H1 (cell line): ENCODE data around the gene TEF. TPM values are rescaled to one million over a fixed set of nuclear protein-coding genes. Genes with fewer than 3 reads are reported as not detected.

Source experiments
- CTCF ChIA-PET: fragments of 300-600 bp; sonication (Branson Sonifier 250); formaldehyde crosslinking; loops from one replicate; lab custom pipeline; 2021; ENCODE audit not compliant: partially characterized antibody; lab: Charles Lee
- POLR2A ChIA-PET: fragments of 300-600 bp; sonication (Branson Sonifier 250); formaldehyde crosslinking; loops from one replicate; lab custom pipeline; 2021; ENCODE audit warnings: inconsistent platforms; ENCODE audit not compliant: partially characterized antibody; lab: Charles Lee
- DNase-seq, 2 experiments: peaks; one replicate each; pipeline versions ENCODE4 v3.0.0 to v3.0.0-alpha.2; 2010 to 2022; ENCODE audit warnings: low spot score in 2 of 2, low read depth in 1 of 2, mixed read lengths in 1 of 2
- FAIRE-seq: peaks from 2 replicates; lab custom pipeline; 2011; peaks lifted over from hg19 to GRCh38; lab: Jason Lieb, UNC
- H2AFZ ChIP-seq: 2 replicates; pipeline ENCODE4 v1.8.1; 2012; ENCODE audit warnings: low read length, inconsistent platforms
- H2AK5ac ChIP-seq: 2 replicates; pipeline ENCODE4 v1.6.1; 2013; ENCODE audit warnings: low read depth, low read length
- H2BK120ac ChIP-seq: replicated peaks from 2 replicates; pipeline ENCODE3; 2013; ENCODE audit warnings: low read depth, low read length, inconsistent platforms
- H2BK12ac ChIP-seq: 2 replicates; pipeline ENCODE4 v1.6.1; 2013; ENCODE audit warnings: low read depth, low read length
- H2BK15ac ChIP-seq: 2 replicates; pipeline ENCODE4 v1.6.1; 2013; ENCODE audit warnings: low read length
- H2BK20ac ChIP-seq: 2 replicates; pipeline ENCODE4 v1.6.1; 2013; ENCODE audit warnings: low read length
- H2BK5ac ChIP-seq: 2 replicates; pipeline ENCODE4 v1.6.1; 2013; ENCODE audit warnings: low read depth, low read length
- H3K14ac ChIP-seq: 2 replicates; pipeline ENCODE4 v1.6.1; 2013; ENCODE audit warnings: inconsistent platforms; ENCODE audit not compliant: insufficient read length
- H3K18ac ChIP-seq: 2 replicates; pipeline ENCODE4 v1.6.1; 2013; ENCODE audit warnings: low read length; ENCODE audit errors: extremely low read depth
- H3K23ac ChIP-seq: 2 replicates; pipeline ENCODE4 v1.6.1; 2013; ENCODE audit warnings: inconsistent platforms; ENCODE audit not compliant: insufficient read length
- H3K23me2 ChIP-seq: 2 replicates; pipeline ENCODE4 v1.6.1; 2013; ENCODE audit warnings: low read depth, low read length
- H3K27ac ChIP-seq: 2 replicates; pipeline ENCODE4 v1.6.1; 2011; ENCODE audit warnings: low read depth, low read length, inconsistent platforms
- H3K27me3 ChIP-seq, 4 experiments: replicated peaks in 1 of 4; 1 replicate in 1 of 4; 2 replicates in 3 of 4; pipeline versions ENCODE4 v1.6.1 to v1.8.1; 2011 to 2013; ENCODE audit warnings: low read length in 3 of 4, mild to moderate bottlenecking in 3 of 4, inconsistent platforms in 2 of 4, mixed read lengths in 2 of 4, moderate library complexity in 1 of 4; ENCODE audit not compliant: control insufficient read depth in 3 of 4, insufficient read depth in 3 of 4; ENCODE audit errors: extremely low read depth in 1 of 4
- H3K36me3 ChIP-seq, 4 experiments: 2 replicates each; pipeline versions ENCODE4 v1.6.1 to v1.8.1; 2011 to 2013; ENCODE audit warnings: mild to moderate bottlenecking in 4 of 4, low read length in 3 of 4, moderate library complexity in 2 of 4, control low read depth in 1 of 4, inconsistent platforms in 1 of 4; ENCODE audit not compliant: insufficient read depth in 4 of 4, control insufficient read depth in 2 of 4
- H3K4ac ChIP-seq: replicated peaks from 2 replicates; pipeline ENCODE3; 2013; ENCODE audit warnings: low read length, low read depth, mixed read lengths, inconsistent platforms; ENCODE audit not compliant: insufficient read length
- H3K4me1 ChIP-seq, 4 experiments: replicated peaks in 1 of 4; 1 replicate in 1 of 4; 2 replicates in 3 of 4; pipeline versions ENCODE4 v1.6.1 to v1.8.1; 2011 to 2013; ENCODE audit warnings: low read length in 3 of 4, inconsistent platforms in 2 of 4, mixed read lengths in 1 of 4; ENCODE audit not compliant: insufficient read depth in 4 of 4, control insufficient read depth in 3 of 4
- H3K4me2 ChIP-seq, 2 experiments: 2 replicates each; pipeline versions ENCODE4 v1.6.1 to v1.8.1; 2011 to 2013; ENCODE audit warnings: low read depth in 2 of 2, low read length in 2 of 2, control low read depth in 1 of 2, inconsistent platforms in 1 of 2, mild to moderate bottlenecking in 1 of 2; ENCODE audit not compliant: insufficient read depth in 1 of 2
- H3K4me3 ChIP-seq, 4 experiments: fragments of 200-600, 300-600 bp in 1 of 4; sonication (generic), shearing (Covaris generic), sonication (Bioruptor Twin) in 1 of 4; 2 replicates each; pipeline versions ENCODE4 v1.5.1 to v1.8.1; 2011 to 2016; ENCODE audit warnings: low read length in 4 of 4, low read depth in 3 of 4, control low read depth in 2 of 4, inconsistent platforms in 2 of 4, mild to moderate bottlenecking in 2 of 4, mixed read lengths in 1 of 4, moderate library complexity in 1 of 4; ENCODE audit not compliant: insufficient read depth in 2 of 4; ENCODE audit errors: extremely low read depth in 1 of 4
- H3K56ac ChIP-seq: replicated peaks from 2 replicates; pipeline ENCODE3; 2013; ENCODE audit warnings: low read depth, mild to moderate bottlenecking, mixed read lengths, low read length, inconsistent platforms; ENCODE audit not compliant: insufficient read length
- H3K79me1 ChIP-seq: 2 replicates; pipeline ENCODE4 v1.6.1; 2013; ENCODE audit warnings: low read depth, low read length, control low read depth
- H3K79me2 ChIP-seq, 2 experiments: 2 replicates each; pipeline versions ENCODE4 v1.6.1 to v1.8.1; 2012 to 2013; ENCODE audit warnings: low read length in 2 of 2, mild to moderate bottlenecking in 2 of 2, inconsistent platforms in 1 of 2; ENCODE audit not compliant: insufficient read depth in 2 of 2, control insufficient read depth in 1 of 2
- H3K9ac ChIP-seq, 4 experiments: replicated peaks in 1 of 4; 1 replicate in 1 of 4; 2 replicates in 3 of 4; pipeline versions ENCODE4 v1.6.1 to v1.8.1; 2011 to 2013; ENCODE audit warnings: low read depth in 3 of 4, low read length in 3 of 4, control low read depth in 2 of 4, mild to moderate bottlenecking in 2 of 4, moderate library complexity in 2 of 4, inconsistent platforms in 1 of 4; ENCODE audit errors: extremely low read depth in 1 of 4
- H3K9me3 ChIP-seq, 2 experiments: 2 replicates each; pipeline versions ENCODE4 v1.6.1 to v1.8.1; 2012 to 2013; ENCODE audit warnings: mild to moderate bottlenecking in 2 of 2, moderate library complexity in 2 of 2, control low read depth in 1 of 2, inconsistent platforms in 1 of 2, low read depth in 1 of 2, low read length in 1 of 2, mixed read lengths in 1 of 2; ENCODE audit not compliant: insufficient read depth in 2 of 2
- H4K20me1 ChIP-seq, 2 experiments: replicated peaks in 1 of 2; 2 replicates each; pipeline versions ENCODE3 to v1.8.1; 2011 to 2013; ENCODE audit warnings: inconsistent platforms in 2 of 2, low read length in 2 of 2, mild to moderate bottlenecking in 1 of 2; ENCODE audit not compliant: insufficient read depth in 2 of 2, control insufficient read depth in 1 of 2
- H4K5ac ChIP-seq: 2 replicates; pipeline ENCODE4 v1.6.1; 2013; ENCODE audit warnings: low read length, low read depth, mixed read lengths, inconsistent platforms; ENCODE audit not compliant: insufficient read length
- H4K8ac ChIP-seq: 2 replicates; pipeline ENCODE4 v1.8.0; 2013; ENCODE audit warnings: mild to moderate bottlenecking, moderate library complexity, low read length, inconsistent platforms; ENCODE audit not compliant: insufficient read depth; ENCODE audit errors: extremely low read depth
- H4K91ac ChIP-seq: replicated peaks from 2 replicates; pipeline ENCODE3; 2013; ENCODE audit warnings: low read length, mixed read lengths, inconsistent platforms; ENCODE audit not compliant: insufficient read length
- POLR2AphosphoS5 ChIP-seq: IDR thresholded peaks from 2 replicates; pipeline ENCODE4 v1.6.1; 2011; ENCODE audit warnings: low read depth, low read length
- WGBS, 2 experiments: shearing (Covaris generic) in 1 of 2; methylation state at CpG; one replicate each; pipeline versions ENCODE4 v1.1.6 to v1.1.7; 2013 to 2015; ENCODE audit warnings: low lambda C conversion rate in 2 of 2, mixed read lengths in 2 of 2, inconsistent platforms in 1 of 2, low coverage in 1 of 2, missing lambda C conversion rate in 1 of 2; ENCODE audit not compliant: insufficient replicate concordance in 2 of 2, insufficient coverage in 1 of 2, insufficient read length in 1 of 2; ENCODE audit errors: extremely low coverage in 1 of 2, missing lambda C conversion rate in 1 of 2; 5-methylcytosine and 5-hydroxymethylcytosine counted together
- polyA plus RNA-seq, 7 experiments: library from polyadenylated mRNA; depleted of rRNA in 3 of 7; stranded (reverse) in 5 of 7; unstranded in 2 of 7; fragments of >200 nt in 5 of 7; fragments of 200-250 nt in 2 of 7; gene quantifications; 1 replicate in 5 of 7; 2 replicates in 1 of 7; 4 replicates in 1 of 7; pipeline versions ENCODE4 v1.2.1 to v1.2.3, GENCODE V29; 2011 to 2013; ENCODE audit warnings: missing spikeins in 2 of 7, mixed read lengths in 2 of 7
- total RNA-seq: library from RNA; stranded (reverse); fragmentation: NEBNext Ultra II Directional; extraction: Animal tissue kit (Norgen Biotek cat#: 25700); gene quantifications from 2 replicates; pipeline ENCODE4 v1.2.1, GENCODE V29; 2021

The TEF gene
- total and polyA plus RNA-seq, 2 of the 8 experiments (the other 6 are each of a cell fraction or from before 2014, with no cell fraction given), result 7.4 to 9.0 TPM

DNA sequence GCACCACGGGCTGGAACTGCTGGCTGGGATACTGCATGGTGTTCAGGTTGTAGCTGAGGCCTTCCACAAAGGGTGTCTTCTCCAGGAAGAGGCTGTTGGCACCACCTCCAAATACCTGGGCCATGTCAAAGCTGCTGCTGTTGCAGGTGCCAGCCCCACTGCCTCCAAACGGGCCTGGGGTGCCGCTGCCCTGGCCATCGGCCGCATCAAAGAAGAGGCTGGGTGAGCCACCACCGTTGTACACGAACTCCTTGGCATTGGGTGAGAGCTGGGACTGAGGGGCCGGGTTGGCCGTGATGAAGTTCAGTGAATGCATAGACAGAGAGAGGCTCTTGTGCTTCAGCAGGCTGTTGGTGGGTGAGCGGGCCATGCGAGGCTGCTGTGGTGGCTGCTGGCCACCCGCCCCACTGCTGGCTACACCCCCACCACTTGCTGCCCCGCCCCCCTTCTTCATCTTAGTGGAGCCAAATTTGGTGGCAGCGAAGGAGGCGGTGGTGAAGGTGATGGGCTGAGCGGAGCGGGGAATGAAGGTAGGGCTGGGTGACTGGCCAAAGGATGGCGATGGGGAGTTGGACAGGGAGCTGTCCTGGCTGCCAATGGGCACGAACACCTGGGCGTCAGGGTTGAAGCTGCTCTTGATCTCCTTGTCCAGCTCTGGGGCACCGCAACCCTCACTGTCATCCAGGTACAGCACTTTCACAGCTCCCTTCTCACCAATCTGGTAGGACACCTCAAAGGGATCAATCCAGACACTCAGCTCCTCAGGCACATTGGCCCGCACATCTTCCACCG is 54.8 kb downstream of the TEF start:
- no peak overlapping the region for H2BK120ac ChIP-seq
- CTCF ChIA-PET, result interaction anchor here (0.8 to 2.7 kb wide), 10 partner anchors 9 to 99 kb away, joined by 3 to 9 read pairs (median 4); partner anchors contain the start of genes ACO2 and PHF5A
- H3K9me3 ChIP-seq, result no peaks in the 10 kb centered on the region
- H4K5ac ChIP-seq, result no peak overlapping the region
- 88% methylated on average over 22 of the region's 23 CpGs; no CpG with 5 or more reads in 1 of the 2 experiments for WGBS, 2 experiments
- no peaks in the 10 kb centered on the region for H3K4me1 ChIP-seq
- H3K4me2 ChIP-seq, result no peak overlapping the region
- no peak overlapping the region for H2BK15ac ChIP-seq
- no peak overlapping the region for H3K4ac ChIP-seq
- 0 out of 2 replicates have a peak overlapping the region, but pooled peaks have one; percentile 82 for H2AK5ac ChIP-seq
- H4K20me1 ChIP-seq, result peaks cover 22 to 35% of the 10 kb centered on the region in 2 experiments
- H3K23me2 ChIP-seq, result no peaks in the 10 kb centered on the region
- H3K79me1 ChIP-seq, result peaks cover 12% of the 10 kb centered on the region
- H4K8ac ChIP-seq, result no peak overlapping the region
- H3K79me2 ChIP-seq, result peaks cover 0 to 56% of the 10 kb centered on the region in 2 experiments
- no peaks in the 10 kb centered on the region for H3K27me3 ChIP-seq
- POLR2A ChIA-PET, result interaction anchor here (0.8 to 4.3 kb wide), 12 partner anchors 8 to 88 kb away, joined by 3 to 63 read pairs (median 4); partner anchors contain the start of genes ACO2, PHF5A and TOB2
- no peak overlapping the region for H3K27ac ChIP-seq
- no peak overlapping the region for H4K91ac ChIP-seq
- H2AFZ ChIP-seq, result no peak overlapping the region
- FAIRE-seq (no peak), DNase-seq (no peak)
- no peak overlapping the region for H3K18ac ChIP-seq
- no peak overlapping the region for H3K9ac ChIP-seq
- no peak overlapping the region for H3K4me3 ChIP-seq
- H3K14ac ChIP-seq, result no peak overlapping the region
- H2BK12ac ChIP-seq, result no peak overlapping the region
- H2BK20ac ChIP-seq, result no peak overlapping the region
- no peak overlapping the region for H2BK5ac ChIP-seq
- no peak overlapping the region for H3K56ac ChIP-seq
- H3K23ac ChIP-seq, result no peak overlapping the region
- H3K36me3 ChIP-seq, result peaks cover 14 to 53% (median 29%) of the 10 kb centered on the region in 4 experiments
- TF ChIP-seq POLR2AphosphoS5, result peak; percentile 44; the same call in 1 of the 2 replicates
